ENCODE results near the gene CDKN1B.

- TF ChIP-seq SNAPC5 (CRISPR knock-in tag; IDR thresholded peaks at IDR 0.05; ENCODE audit: borderline replicate concordance) (no peak), ATRX (CRISPR knock-in tag; IDR thresholded peaks at IDR 0.05; ENCODE audit: borderline replicate concordance) (no peak), MLX (CRISPR knock-in tag; IDR thresholded peaks at IDR 0.05) (no peak), SIN3A (IDR thresholded peaks at IDR 0.05; ENCODE audit: borderline replicate concordance, low read depth, low read length) (no peak), CTCF (CRISPR knock-in tag; IDR thresholded peaks at IDR 0.05) (no peak), XRCC5 (optimal IDR thresholded peaks at IDR 0.05; ENCODE audit: low read length) (no peak), SMARCE1 (IDR thresholded peaks at IDR 0.05; ENCODE audit: borderline replicate concordance) (no peak), ZNF12 (CRISPR knock-in tag; IDR thresholded peaks at IDR 0.05) (no peak), IRF2 (CRISPR knock-in tag; IDR thresholded peaks at IDR 0.05) (no peak), TCF7L2 (IDR thresholded peaks at IDR 0.05; ENCODE audit: low read depth, low read length) (no peak), KDM1A (CRISPR knock-in tag; IDR thresholded peaks at IDR 0.05) (no peak), ZBTB2 (CRISPR knock-in tag; IDR thresholded peaks at IDR 0.05; ENCODE audit: low read depth) (no peak), TBL1XR1 (IDR thresholded peaks at IDR 0.05; ENCODE audit: borderline replicate concordance, low read length, partially characterized antibody) (no peak), ZFP91 (CRISPR knock-in tag; IDR thresholded peaks at IDR 0.05; ENCODE audit: borderline replicate concordance) (no peak)
Measured at GRCh38 chr12:12731178-12731577, 14.0 kb downstream of the CDKN1B start.
